ENCODE data around the gene WDFY2.

Gene WDFY2

GRCh38 chr13:51628059-51628852 is 44.0 kb downstream of the WDFY2 start:
- no peak for TF ChIP-seq CTCF (IDR thresholded peaks at IDR 0.05; ENCODE audit: borderline replicate concordance, control extremely low read depth, extremely low read depth, insufficient read depth, missing control alignments)
- in situ Hi-C loops (cut with MboI; ENCODE audit: low sequenced_read_pairs, unreplicated experiment): no loop called here
- DNase-seq (ENCODE audit: low spot score): no peak

- in situ Hi-C loops (cut with MboI; ENCODE audit: low sequenced_read_pairs, unreplicated experiment): no loop called here
- no peak for TF ChIP-seq CTCF (IDR thresholded peaks at IDR 0.05; ENCODE audit: borderline replicate concordance, control extremely low read depth, extremely low read depth, insufficient read depth, missing control alignments)
- DNase-seq (ENCODE audit: low spot score): no peak
Measured at GRCh38 chr13:51629491-51630287, 45.4 kb downstream of the WDFY2 start.

- in situ Hi-C loops (cut with MboI; ENCODE audit: low sequenced_read_pairs, unreplicated experiment): no loop called here
- no peak for DNase-seq (ENCODE audit: low spot score)
- TF ChIP-seq CTCF (IDR thresholded peaks at IDR 0.05; ENCODE audit: borderline replicate concordance, control extremely low read depth, extremely low read depth, insufficient read depth, missing control alignments): no peak
Measured at GRCh38 chr13:51630288-51630615, 46.0 kb downstream of the WDFY2 start.

GRCh38 chr13:51632591-51633362 is 48.5 kb downstream of the WDFY2 start:
- in situ Hi-C loops (cut with MboI; ENCODE audit: low sequenced_read_pairs, unreplicated experiment): no loop called here
- no peak for DNase-seq (ENCODE audit: low spot score)
- TF ChIP-seq CTCF (IDR thresholded peaks at IDR 0.05; ENCODE audit: borderline replicate concordance, control extremely low read depth, extremely low read depth, insufficient read depth, missing control alignments): no peak

- TF ChIP-seq CTCF (IDR thresholded peaks at IDR 0.05; ENCODE audit: borderline replicate concordance, control extremely low read depth, extremely low read depth, insufficient read depth, missing control alignments): no peak
- DNase-seq (ENCODE audit: low spot score): no peak
- in situ Hi-C loops (cut with MboI; ENCODE audit: low sequenced_read_pairs, unreplicated experiment): no loop called here
Measured at GRCh38 chr13:51635137-51635878, 51.0 kb downstream of the WDFY2 start.

Data from GM13976 (cell line).